Stimulated activated CD4-positive, alpha-beta T cell treated with anti-CD3 and anti-CD28 coated beads, Interleukin-2, amount 100 ng/mL, for 4 hours (primary cell): ENCODE results near the gene ZFHX2.

ENCODE experiments used
- DNase-seq: peaks from one replicate; pipeline ENCODE4 v3.0.0-alpha.2; 2020; ENCODE audit warnings: low read depth

Gene ZFHX2

DNA sequence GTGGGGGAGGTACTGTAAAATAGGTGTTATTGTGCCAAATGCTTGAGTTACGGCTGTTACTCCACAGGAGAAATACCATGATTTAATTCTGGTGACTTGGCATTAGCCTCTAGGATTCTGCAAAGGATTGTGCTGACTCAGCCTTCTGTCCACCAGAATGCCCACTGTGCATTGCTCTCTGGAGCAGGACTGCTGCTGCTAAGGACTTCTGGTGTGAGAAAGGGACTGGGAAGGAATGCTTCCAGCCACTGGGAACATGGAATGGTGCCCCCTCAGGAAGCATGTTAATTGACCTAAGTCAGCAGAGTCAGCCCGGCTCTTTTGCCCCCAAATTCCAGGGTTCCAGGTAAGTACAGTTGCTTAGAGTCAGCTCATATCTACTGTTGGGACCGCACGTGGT is 32.9 kb downstream of the ZFHX2 start:
- no peak for DNase-seq

- no peak for DNase-seq
Measured at GRCh38 chr14:23517650-23518326, 33.8 kb downstream of the ZFHX2 start.

GRCh38 chr14:23514644-23514957 is 37.0 kb downstream of the ZFHX2 start:
- no peak for DNase-seq

DNA sequence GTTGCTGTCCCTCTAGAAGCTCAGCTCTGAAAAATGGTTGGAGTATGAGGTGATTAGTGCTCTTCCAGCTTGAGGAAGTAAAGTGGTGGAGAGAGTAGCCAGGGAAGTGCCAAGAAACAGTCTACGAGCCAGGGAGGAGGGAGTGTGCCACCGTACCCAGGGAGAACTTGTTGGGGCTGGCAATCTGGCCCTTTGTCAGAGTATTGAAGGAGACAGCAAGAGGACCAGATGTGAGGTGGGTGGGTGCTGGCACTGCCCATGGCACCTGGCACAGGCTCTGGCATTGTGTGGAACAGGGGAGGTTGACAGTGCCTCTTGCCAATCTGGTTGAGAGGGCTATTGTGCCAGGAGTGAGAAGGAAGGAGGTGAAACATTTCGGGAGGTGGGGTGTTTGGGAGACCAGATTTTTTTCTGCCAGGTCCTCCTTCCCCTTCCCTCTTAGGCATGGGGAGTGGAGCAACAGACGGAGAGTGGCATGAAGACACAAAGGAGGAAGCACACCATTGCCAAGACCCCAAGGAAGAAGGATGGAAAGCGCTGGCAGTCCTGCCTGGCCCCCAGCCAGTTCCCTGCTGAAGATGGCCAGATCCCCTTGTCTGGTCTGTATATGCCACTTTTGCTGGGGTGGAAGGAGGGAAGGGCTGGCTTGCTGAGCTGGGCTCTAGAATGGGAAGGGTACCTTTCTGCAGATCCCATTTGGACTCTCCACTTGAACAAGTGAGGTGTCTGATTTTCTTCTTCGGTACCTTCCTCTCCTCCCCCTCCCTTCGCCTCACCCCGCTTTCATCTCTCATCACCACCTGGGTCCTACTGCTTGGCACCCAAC is 37.5 kb downstream of the ZFHX2 start:
- DNase-seq = no peak

GRCh38 chr14:23513005-23513817 is 38.4 kb downstream of the ZFHX2 start:
- no peak for DNase-seq

- no peak for DNase-seq
Measured at GRCh38 chr14:23512156-23512555, 39.4 kb downstream of the ZFHX2 start.

GRCh38 chr14:23494223-23494622 is 57.3 kb downstream of the ZFHX2 start:
- DNase-seq = no peak

DNA sequence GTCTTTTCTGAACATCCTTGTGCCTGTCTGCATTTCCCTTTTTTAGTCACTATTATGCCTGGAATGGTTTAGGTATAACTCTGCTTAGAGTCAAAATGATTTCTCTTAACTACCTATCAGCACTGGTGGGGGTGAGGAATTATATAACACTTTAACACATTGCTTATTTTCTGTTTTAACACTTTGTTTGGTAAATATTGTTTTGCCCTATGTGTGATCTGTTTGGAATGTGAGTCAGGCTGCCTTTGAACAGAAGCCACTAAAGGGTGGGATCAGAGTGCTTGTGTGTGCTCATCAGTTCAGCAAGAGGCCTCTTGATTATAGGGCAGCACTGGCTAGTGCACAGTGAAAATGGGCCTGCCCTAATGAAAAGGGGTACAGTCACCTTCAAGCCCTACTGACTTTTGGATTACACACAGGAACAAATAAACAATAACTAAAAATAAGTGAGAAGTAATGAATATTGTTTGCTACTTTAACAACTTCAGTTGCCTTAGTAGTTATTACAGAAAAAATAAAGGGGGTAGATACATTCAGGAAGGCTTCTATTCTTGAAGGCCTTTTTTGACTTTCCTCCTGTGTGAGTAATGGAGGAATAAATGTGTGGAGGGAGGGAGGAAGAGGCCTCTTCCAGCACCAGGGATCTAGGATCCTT is 58.8 kb downstream of the ZFHX2 start:
- no peak for DNase-seq

- DNase-seq = no peak
Measured at GRCh38 chr14:23487216-23487615, 64.3 kb downstream of the ZFHX2 start.

GRCh38 chr14:23486036-23486435 is 65.5 kb downstream of the ZFHX2 start:
- no peak for DNase-seq

GRCh38 chr14:23485326-23485725 is 66.2 kb downstream of the ZFHX2 start:
- DNase-seq = no peak

DNA sequence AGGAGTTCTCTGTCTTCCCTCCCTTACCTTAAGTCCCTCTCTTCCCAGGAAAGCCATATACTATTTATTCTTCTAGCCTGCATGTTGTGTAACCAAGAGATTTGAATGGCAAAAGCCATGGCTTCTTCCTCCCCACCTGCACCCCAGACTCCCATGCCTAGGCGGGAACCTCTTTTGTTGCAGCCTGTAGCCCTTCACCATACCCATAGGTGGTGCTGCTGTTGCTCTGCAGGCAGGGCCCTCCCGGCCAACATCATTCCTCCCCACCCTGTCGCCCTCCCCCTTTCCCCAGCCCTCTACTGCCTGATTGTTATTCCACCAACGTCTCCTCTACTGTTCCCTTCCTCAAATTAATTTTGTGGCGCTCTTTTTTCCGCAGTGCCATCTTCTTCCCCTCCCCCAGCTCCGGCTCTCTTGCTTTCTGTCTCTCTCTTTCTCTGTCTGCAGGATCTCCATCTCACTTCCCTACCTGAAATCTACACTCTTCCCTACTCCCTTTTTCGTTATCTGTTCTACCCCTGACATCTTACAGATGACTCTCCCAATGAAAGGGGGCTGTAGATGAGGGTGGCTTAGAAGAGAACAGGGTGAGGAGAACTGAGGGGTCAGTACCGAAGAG is 68.2 kb downstream of the ZFHX2 start:
- no peak for DNase-seq

DNA sequence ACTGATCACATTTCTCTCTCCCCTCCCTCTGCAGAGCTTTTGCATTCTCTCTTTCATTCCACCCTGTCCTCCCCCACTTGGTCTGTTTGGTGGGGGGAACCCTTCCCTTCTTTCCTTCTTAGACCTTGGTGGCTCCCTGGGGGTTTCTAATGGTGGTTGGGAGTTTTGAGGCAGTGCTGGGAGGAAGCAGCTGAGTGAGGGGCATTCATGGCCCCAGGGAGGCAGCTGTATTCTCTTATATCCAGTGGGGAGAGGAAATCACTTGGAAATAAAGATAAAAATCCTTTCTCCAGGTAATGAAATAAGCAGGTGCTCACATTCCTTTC is 68.8 kb downstream of the ZFHX2 start:
- DNase-seq = no peak

GRCh38 chr14:23481979-23482822 is 69.4 kb downstream of the ZFHX2 start:
- DNase-seq = no peak

DNA sequence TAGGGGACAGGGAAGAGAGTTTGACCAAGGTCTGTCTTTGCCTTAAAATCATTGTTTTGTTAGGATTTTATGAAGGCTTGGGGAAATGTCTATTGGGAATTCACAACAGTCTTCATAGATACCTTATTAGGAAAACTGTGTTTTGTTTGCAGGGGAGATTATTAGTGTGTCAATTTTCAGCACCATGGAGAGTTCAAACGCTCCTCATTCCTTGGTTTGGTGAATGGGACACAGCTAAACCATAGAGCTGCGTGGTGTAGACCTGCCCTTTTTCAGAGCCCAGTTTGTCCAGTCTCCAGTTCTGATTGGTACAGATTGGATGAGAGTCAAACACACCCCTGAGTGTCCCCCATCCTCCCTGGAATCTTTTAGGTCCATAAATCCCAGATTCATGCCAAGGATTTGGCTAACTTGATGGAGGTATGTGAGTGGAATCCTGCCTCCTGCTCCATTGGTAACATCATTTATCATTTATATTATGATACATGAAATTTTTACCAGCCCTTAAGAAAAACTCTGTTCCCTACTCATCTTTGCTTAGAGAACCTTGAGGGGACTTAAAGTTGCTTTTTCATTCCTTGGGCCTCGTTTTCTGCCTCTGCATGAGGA is 70.1 kb downstream of the ZFHX2 start:
- no peak for DNase-seq

DNA sequence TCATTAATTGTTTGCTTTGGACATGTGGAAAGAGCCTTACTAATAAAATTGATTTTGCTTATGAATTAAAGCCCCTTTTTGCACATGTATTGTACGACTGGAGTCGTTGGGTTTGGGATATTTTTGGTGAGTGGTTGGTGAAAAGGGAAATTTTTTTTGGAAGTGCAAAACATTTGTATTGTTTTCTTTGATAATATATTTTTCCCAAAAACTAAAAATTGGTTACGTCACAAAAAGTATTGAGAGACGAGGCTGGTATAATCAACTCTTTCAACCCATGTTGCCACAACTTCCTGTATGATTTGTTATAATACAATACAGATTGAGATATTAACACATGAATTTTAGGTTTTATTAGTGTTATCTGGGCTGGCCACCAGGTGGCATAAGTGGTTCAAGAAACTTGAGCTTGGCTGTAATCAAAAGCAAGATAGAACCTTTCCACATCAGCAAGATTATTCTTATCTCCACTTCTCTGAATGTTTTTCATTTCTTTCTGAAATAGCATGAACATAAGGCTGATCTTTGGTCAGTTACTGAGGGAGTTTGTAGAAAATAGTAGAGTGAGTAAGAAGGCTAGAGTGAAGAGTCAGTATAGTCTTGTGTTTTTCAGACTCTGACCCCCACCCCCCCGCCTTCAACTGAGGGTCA is 73.3 kb downstream of the ZFHX2 start:
- DNase-seq = peak; percentile 57

DNA sequence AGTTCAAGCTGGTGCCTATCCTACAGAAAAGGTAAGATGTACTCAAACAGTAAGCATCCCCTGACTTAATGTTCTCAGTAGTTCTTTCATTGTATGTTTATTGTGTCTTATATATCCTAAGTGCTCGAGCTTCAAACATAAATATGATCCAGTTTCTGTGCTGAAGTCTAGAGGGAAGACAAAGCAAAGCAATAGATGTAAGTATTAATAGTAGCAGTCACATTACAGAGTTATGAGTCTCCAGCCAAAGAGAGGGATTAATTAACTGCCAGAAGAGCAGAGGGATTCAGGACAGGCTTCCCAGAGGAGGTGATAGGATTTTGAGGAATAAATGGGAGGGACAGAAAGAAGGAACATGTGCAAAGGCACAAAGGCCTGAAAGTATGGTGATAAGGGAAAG is 80.6 kb downstream of the ZFHX2 start:
- no peak for DNase-seq
